Measurements from ENCODE around the gene TNNC1. TPM values are rescaled to one million over a fixed set of nuclear protein-coding genes. Genes with fewer than 3 reads are reported as not detected.

The TNNC1 gene
- total and polyA plus RNA-seq, 4 donors, result 0.21 to 0.75 (median 0.35) TPM

DNA sequence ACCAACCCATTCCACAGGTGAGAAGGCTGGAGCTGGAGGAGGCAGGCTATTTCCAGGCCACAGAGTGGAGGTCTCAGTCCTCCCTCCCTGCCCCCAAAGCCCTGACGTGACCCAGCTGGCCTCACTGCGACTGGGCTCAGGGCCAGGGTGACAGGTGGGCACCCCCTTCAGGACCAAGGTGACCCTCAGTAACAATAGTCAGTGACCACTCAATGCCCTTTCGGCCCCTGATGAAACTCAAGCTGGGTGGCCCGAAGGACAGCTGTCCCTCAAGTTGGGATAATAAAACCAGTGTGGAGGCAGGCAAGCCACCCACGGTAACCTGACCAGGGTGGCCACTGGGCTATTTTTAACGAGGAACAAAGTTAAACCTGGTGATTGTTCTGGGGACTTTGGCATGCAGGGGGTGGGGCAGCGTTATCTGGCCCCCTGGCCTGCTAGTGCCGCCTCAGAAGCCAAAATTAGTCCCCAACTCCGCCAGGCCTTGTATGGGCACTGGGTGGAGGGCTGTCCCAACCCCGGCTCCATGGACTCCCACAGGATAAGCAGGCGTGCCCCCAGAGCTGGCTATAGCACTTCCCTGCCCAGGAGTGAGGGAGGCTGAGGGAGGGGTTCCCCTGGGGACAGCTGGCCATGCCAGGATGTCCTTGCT lies 1.1 kb downstream of the TNNC1 start (continued):
- TF ChIP-seq EGR1 (IDR thresholded peaks at IDR 0.05; ENCODE audit: low read depth in 2 of 2) (no peak), HNF4G (IDR thresholded peaks at IDR 0.05) (no peak), GABPA (IDR thresholded peaks at IDR 0.05 in 1 of 2, conservative IDR thresholded peaks at IDR 0.05 in 1 of 2) (no peak), RXRA (IDR thresholded peaks at IDR 0.05) (no peak), YY1 (IDR thresholded peaks at IDR 0.05) (no peak)

DNA sequence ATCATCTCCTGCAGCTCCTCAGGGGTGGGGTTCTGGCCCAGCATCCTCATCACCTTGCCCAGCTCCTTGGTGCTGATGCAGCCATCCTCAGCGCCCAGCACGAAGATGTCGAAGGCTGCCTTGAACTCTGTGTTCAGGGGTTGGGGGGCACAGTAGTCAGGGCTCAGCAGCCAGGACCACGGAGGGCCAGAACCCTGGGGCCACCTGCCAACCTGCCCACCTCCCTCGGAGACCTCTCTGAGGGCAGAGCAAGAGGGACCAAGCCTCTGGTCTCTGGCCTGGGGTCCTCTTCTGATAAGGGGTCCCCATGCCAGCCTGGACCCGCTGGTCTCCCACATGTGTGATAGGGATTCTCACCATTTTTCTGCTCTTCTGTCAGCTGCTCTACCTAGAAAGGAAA lies 1.7 kb downstream of the TNNC1 start:
- Histone ChIP-seq H3K27ac (ENCODE audit: low read depth in 1 of 2, low read length in 2 of 2) (no peak overlapping the region), H3K9ac (ENCODE audit: low read depth in 1 of 2, low read length in 2 of 2) (no peak overlapping the region), H3K27me3 (ENCODE audit: control insufficient read depth in 4 of 4, insufficient read depth in 4 of 4, low read length in 3 of 4) (no peaks in the 10 kb centered on the region), H3K4me3 (ENCODE audit: low read depth in 1 of 3, low read length in 3 of 3) (no peak overlapping the region), H3K4me1 (ENCODE audit: control insufficient read depth in 4 of 4, insufficient read depth in 4 of 4, low read length in 3 of 4) (peaks cover 0 to 28% (median 16%) of the 10 kb centered on the region in 4 donors), H3K36me3 (ENCODE audit: control insufficient read depth in 4 of 4, insufficient read depth in 3 of 4, low read depth in 1 of 4, low read length in 3 of 4) (no peaks in the 10 kb centered on the region), H3K9me3 (ENCODE audit: control insufficient read depth in 4 of 4, low read length in 3 of 4) (no peaks in the 10 kb centered on the region)
- no peak for TF ChIP-seq FOXA1 (IDR thresholded peaks at IDR 0.05)
- TF ChIP-seq YY1 (IDR thresholded peaks at IDR 0.05), result no peak
- TF ChIP-seq HNF4G (IDR thresholded peaks at IDR 0.05), result no peak
- 94% methylated on average over 6 of the region's 6 CpGs for WGBS
- no peak for DNase-seq (ENCODE audit: low spot score)

DNA sequence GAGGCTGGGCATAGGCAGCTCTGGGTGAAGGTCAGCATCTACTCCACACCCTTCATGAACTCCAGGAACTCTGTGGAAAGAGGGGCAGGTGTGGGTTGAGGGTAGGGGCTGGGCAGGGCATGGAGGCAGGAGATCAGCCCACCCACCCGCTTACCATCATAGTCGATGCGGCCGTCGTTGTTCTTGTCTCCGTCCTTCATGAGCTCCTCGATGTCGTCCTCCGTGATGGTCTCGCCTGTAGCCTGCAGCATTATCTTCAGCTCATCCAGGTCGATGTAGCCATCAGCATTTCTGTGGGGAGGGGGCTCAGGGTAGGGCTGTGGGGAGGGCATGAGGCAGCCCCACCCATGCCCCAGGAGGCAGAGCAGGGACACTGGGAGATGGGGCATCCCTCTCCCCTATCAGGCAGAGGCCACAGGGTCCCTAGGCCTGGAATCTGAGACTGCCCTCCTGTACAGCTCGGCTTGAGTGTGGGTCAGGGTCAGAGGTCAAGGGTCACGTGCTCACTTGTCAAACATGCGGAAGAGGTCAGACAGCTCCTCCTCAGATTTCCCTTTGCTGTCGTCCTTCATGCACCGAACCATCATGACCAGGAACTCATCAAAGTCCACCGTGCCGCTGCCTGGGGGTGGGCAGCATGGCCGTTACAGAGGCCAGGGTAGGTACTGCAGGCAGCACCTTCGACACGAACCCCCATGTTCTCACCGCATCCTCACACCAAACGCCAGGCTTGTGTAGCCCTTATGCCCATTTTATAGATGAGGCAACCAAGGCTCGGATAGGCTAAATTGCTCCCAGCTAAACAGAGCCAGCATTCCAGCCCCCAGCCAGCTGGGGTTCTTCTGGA lies 2.4 kb downstream of the TNNC1 start:
- peaks cover 0 to 25% (median 13%) of the 10 kb centered on the region in 4 donors for H3K4me1 ChIP-seq (ENCODE audit: control insufficient read depth in 4 of 4, insufficient read depth in 4 of 4, low read length in 3 of 4)
- 82% methylated on average over 24 of the region's 24 CpGs for WGBS
- H3K9me3 ChIP-seq (ENCODE audit: control insufficient read depth in 4 of 4, low read length in 3 of 4), result no peaks in the 10 kb centered on the region
- no peak overlapping the region for H3K4me3 ChIP-seq (ENCODE audit: low read depth in 1 of 3, low read length in 3 of 3)
- H3K27ac ChIP-seq (ENCODE audit: low read depth in 1 of 2, low read length in 2 of 2), result no peak overlapping the region
- H3K27me3 ChIP-seq (ENCODE audit: control insufficient read depth in 4 of 4, insufficient read depth in 4 of 4, low read length in 3 of 4), result no peaks in the 10 kb centered on the region
- no peak overlapping the region for H3K9ac ChIP-seq (ENCODE audit: low read depth in 1 of 2, low read length in 2 of 2)
- TF ChIP-seq RXRA (IDR thresholded peaks at IDR 0.05) (no peak), YY1 (IDR thresholded peaks at IDR 0.05) (no peak), HNF4G (IDR thresholded peaks at IDR 0.05) (no peak), NR2F2 (IDR thresholded peaks at IDR 0.05) (no peak), HNF4A (conservative IDR thresholded peaks at IDR 0.05) (no peak)
- TF ChIP-seq, protein P1, sequence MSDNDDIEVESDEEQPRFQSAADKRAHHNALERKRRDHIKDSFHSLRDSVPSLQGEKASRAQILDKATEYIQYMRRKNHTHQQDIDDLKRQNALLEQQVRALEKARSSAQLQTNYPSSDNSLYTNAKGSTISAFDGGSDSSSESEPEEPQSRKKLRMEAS (IDR thresholded peaks at IDR 0.05), result no peak
- TF ChIP-seq, protein P2, sequence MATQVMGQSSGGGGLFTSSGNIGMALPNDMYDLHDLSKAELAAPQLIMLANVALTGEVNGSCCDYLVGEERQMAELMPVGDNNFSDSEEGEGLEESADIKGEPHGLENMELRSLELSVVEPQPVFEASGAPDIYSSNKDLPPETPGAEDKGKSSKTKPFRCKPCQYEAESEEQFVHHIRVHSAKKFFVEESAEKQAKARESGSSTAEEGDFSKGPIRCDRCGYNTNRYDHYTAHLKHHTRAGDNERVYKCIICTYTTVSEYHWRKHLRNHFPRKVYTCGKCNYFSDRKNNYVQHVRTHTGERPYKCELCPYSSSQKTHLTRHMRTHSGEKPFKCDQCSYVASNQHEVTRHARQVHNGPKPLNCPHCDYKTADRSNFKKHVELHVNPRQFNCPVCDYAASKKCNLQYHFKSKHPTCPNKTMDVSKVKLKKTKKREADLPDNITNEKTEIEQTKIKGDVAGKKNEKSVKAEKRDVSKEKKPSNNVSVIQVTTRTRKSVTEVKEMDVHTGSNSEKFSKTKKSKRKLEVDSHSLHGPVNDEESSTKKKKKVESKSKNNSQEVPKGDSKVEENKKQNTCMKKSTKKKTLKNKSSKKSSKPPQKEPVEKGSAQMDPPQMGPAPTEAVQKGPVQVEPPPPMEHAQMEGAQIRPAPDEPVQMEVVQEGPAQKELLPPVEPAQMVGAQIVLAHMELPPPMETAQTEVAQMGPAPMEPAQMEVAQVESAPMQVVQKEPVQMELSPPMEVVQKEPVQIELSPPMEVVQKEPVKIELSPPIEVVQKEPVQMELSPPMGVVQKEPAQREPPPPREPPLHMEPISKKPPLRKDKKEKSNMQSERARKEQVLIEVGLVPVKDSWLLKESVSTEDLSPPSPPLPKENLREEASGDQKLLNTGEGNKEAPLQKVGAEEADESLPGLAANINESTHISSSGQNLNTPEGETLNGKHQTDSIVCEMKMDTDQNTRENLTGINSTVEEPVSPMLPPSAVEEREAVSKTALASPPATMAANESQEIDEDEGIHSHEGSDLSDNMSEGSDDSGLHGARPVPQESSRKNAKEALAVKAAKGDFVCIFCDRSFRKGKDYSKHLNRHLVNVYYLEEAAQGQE (IDR thresholded peaks at IDR 0.05), result no peak
- TF ChIP-seq, protein P3, sequence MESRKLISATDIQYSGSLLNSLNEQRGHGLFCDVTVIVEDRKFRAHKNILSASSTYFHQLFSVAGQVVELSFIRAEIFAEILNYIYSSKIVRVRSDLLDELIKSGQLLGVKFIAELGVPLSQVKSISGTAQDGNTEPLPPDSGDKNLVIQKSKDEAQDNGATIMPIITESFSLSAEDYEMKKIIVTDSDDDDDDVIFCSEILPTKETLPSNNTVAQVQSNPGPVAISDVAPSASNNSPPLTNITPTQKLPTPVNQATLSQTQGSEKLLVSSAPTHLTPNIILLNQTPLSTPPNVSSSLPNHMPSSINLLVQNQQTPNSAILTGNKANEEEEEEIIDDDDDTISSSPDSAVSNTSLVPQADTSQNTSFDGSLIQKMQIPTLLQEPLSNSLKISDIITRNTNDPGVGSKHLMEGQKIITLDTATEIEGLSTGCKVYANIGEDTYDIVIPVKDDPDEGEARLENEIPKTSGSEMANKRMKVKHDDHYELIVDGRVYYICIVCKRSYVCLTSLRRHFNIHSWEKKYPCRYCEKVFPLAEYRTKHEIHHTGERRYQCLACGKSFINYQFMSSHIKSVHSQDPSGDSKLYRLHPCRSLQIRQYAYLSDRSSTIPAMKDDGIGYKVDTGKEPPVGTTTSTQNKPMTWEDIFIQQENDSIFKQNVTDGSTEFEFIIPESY (IDR thresholded peaks at IDR 0.05), result no peak
- TF ChIP-seq, protein P4, sequence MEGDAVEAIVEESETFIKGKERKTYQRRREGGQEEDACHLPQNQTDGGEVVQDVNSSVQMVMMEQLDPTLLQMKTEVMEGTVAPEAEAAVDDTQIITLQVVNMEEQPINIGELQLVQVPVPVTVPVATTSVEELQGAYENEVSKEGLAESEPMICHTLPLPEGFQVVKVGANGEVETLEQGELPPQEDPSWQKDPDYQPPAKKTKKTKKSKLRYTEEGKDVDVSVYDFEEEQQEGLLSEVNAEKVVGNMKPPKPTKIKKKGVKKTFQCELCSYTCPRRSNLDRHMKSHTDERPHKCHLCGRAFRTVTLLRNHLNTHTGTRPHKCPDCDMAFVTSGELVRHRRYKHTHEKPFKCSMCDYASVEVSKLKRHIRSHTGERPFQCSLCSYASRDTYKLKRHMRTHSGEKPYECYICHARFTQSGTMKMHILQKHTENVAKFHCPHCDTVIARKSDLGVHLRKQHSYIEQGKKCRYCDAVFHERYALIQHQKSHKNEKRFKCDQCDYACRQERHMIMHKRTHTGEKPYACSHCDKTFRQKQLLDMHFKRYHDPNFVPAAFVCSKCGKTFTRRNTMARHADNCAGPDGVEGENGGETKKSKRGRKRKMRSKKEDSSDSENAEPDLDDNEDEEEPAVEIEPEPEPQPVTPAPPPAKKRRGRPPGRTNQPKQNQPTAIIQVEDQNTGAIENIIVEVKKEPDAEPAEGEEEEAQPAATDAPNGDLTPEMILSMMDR (IDR thresholded peaks at IDR 0.05; ENCODE audit: low read depth, low read length, missing input control), result no peak
- TF ChIP-seq, protein P5, sequence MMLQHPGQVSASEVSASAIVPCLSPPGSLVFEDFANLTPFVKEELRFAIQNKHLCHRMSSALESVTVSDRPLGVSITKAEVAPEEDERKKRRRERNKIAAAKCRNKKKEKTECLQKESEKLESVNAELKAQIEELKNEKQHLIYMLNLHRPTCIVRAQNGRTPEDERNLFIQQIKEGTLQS (IDR thresholded peaks at IDR 0.05), result no peak
- no peak for DNase-seq (ENCODE audit: low spot score)
- no peaks in the 10 kb centered on the region for H3K36me3 ChIP-seq (ENCODE audit: control insufficient read depth in 4 of 4, insufficient read depth in 3 of 4, low read depth in 1 of 4, low read length in 3 of 4)

All from liver (tissue), 9 donors.